Fibroblast of skin of left biceps (primary cell): Measurements from ENCODE around the gene SLC9A5.
A peak's percentile ranks its signal among the peaks of the same experiment; 100 is the strongest.

Source experiments
- DNase-seq, 2 experiments: peaks; one replicate each; pipeline ENCODE4 v3.0.0-alpha.2; 2013; ENCODE audit warnings: low read depth in 2 of 2

The SLC9A5 gene

GRCh38 chr16:67281536-67282446, 33.0 kb downstream of the SLC9A5 start:
- DNase-seq, result no peak

GRCh38 chr16:67282447-67282805, 33.6 kb downstream of the SLC9A5 start:
- DNase-seq, result no peak

- no peak for DNase-seq
Measured at GRCh38 chr16:67283039-67283825, 34.5 kb downstream of the SLC9A5 start.

GRCh38 chr16:67283826-67284555, 35.2 kb downstream of the SLC9A5 start:
- no peak for DNase-seq

- no peak for DNase-seq
Measured at GRCh38 chr16:67284699-67285646, 36.2 kb downstream of the SLC9A5 start.

- no peak for DNase-seq
Measured at GRCh38 chr16:67286441-67287235, 37.9 kb downstream of the SLC9A5 start.

GRCh38 chr16:67287960-67288359, 39.2 kb downstream of the SLC9A5 start:
- DNase-seq, result no peak

GRCh38 chr16:67291461-67291860, 42.7 kb downstream of the SLC9A5 start:
- DNase-seq, result no peak

GRCh38 chr16:67294171-67294757, 45.5 kb downstream of the SLC9A5 start:
- no peak for DNase-seq

GRCh38 chr16:67294938-67295361, 46.2 kb downstream of the SLC9A5 start:
- DNase-seq, result no peak

- peak in 1 of 2 experiments; percentile 24 for DNase-seq
Measured at GRCh38 chr16:67296420-67296819, 47.6 kb downstream of the SLC9A5 start.

GRCh38 chr16:67298277-67298676, 49.5 kb downstream of the SLC9A5 start:
- DNase-seq, result no peak

- no peak for DNase-seq
Measured at GRCh38 chr16:67299269-67299668, 50.5 kb downstream of the SLC9A5 start.

GRCh38 chr16:67301080-67301782, 52.5 kb downstream of the SLC9A5 start:
- DNase-seq, result no peak

GRCh38 chr16:67302076-67302475, 53.3 kb downstream of the SLC9A5 start:
- no peak for DNase-seq

- no peak for DNase-seq
Measured at GRCh38 chr16:67302970-67303369, 54.2 kb downstream of the SLC9A5 start.

- no peak for DNase-seq
Measured at GRCh38 chr16:67304020-67304419, 55.2 kb downstream of the SLC9A5 start.

- DNase-seq, result no peak
Measured at GRCh38 chr16:67305216-67306071, 56.7 kb downstream of the SLC9A5 start.
